ENCODE data around the gene SSB. TPM values are rescaled to one million over a fixed set of nuclear protein-coding genes. Genes with fewer than 3 reads are reported as not detected.

The SSB gene
- total and polyA plus RNA-seq, 4 donors = 29.9 to 61.4 (median 42.2) TPM

- no peak for TF ChIP-seq EGR1 (IDR thresholded peaks at IDR 0.05; ENCODE audit: low read depth in 2 of 2)
- TF ChIP-seq SP1 (IDR thresholded peaks at IDR 0.05) = no peak
- no peak for TF ChIP-seq FOXA1 (IDR thresholded peaks at IDR 0.05)
- TF ChIP-seq JUND (IDR thresholded peaks at IDR 0.05) = no peak
- TF ChIP-seq GABPA (IDR thresholded peaks at IDR 0.05 in 1 of 2, conservative IDR thresholded peaks at IDR 0.05 in 1 of 2) = no peak
- no peak for TF ChIP-seq HNF4A (conservative IDR thresholded peaks at IDR 0.05)
Observed at GRCh38 chr2:169771021-169771420, 27.6 kb upstream of the SSB start (continued).

DNA sequence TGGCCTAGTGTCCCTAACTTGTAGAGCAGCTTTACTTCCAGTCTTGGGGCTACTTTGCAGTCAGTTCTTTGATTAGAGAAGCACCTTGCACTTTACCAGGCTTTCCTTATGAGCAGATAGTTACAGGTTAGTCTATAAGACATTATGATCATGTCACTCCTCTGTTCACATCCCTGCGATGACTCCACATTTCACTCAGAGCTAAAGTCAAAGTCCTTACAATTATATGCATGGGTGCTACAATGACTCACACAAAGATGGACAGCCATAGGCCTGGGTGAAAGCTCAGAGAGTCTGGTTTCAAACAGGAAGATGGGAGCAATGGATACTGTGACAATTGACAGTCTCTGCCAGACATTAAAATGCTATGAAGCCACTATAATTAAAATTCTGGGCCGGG lies 27.1 kb upstream of the SSB start:
- no peaks in the 10 kb centered on the region for H3K27me3 ChIP-seq (ENCODE audit: control insufficient read depth in 4 of 4, insufficient read depth in 4 of 4, low read length in 3 of 4)
- no peak for DNase-seq (ENCODE audit: low spot score)
- H3K4me3 ChIP-seq (ENCODE audit: low read depth in 1 of 3, low read length in 3 of 3) = no peak overlapping the region
- 95% methylated on average over 2 of the region's 2 CpGs for WGBS
- H3K36me3 ChIP-seq (ENCODE audit: control insufficient read depth in 4 of 4, insufficient read depth in 3 of 4, low read depth in 1 of 4, low read length in 3 of 4) = no peaks in the 10 kb centered on the region
- TF ChIP-seq, protein P1, sequence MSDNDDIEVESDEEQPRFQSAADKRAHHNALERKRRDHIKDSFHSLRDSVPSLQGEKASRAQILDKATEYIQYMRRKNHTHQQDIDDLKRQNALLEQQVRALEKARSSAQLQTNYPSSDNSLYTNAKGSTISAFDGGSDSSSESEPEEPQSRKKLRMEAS (IDR thresholded peaks at IDR 0.05) = no peak
- TF ChIP-seq GABPA (IDR thresholded peaks at IDR 0.05 in 1 of 2, conservative IDR thresholded peaks at IDR 0.05 in 1 of 2) (no peak), YY1 (IDR thresholded peaks at IDR 0.05) (no peak), FOXA1 (IDR thresholded peaks at IDR 0.05) (no peak), FOXA2 (IDR thresholded peaks at IDR 0.05) (no peak), HNF4G (IDR thresholded peaks at IDR 0.05) (no peak), HNF4A (conservative IDR thresholded peaks at IDR 0.05) (no peak), EGR1 (IDR thresholded peaks at IDR 0.05; ENCODE audit: low read depth in 2 of 2) (no peak), SP1 (IDR thresholded peaks at IDR 0.05) (no peak), RXRA (IDR thresholded peaks at IDR 0.05) (no peak), JUND (IDR thresholded peaks at IDR 0.05) (no peak), RAD21 (IDR thresholded peaks at IDR 0.05) (no peak)
- TF ChIP-seq, protein P2, sequence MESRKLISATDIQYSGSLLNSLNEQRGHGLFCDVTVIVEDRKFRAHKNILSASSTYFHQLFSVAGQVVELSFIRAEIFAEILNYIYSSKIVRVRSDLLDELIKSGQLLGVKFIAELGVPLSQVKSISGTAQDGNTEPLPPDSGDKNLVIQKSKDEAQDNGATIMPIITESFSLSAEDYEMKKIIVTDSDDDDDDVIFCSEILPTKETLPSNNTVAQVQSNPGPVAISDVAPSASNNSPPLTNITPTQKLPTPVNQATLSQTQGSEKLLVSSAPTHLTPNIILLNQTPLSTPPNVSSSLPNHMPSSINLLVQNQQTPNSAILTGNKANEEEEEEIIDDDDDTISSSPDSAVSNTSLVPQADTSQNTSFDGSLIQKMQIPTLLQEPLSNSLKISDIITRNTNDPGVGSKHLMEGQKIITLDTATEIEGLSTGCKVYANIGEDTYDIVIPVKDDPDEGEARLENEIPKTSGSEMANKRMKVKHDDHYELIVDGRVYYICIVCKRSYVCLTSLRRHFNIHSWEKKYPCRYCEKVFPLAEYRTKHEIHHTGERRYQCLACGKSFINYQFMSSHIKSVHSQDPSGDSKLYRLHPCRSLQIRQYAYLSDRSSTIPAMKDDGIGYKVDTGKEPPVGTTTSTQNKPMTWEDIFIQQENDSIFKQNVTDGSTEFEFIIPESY (IDR thresholded peaks at IDR 0.05) = no peak
- TF ChIP-seq, protein P3, sequence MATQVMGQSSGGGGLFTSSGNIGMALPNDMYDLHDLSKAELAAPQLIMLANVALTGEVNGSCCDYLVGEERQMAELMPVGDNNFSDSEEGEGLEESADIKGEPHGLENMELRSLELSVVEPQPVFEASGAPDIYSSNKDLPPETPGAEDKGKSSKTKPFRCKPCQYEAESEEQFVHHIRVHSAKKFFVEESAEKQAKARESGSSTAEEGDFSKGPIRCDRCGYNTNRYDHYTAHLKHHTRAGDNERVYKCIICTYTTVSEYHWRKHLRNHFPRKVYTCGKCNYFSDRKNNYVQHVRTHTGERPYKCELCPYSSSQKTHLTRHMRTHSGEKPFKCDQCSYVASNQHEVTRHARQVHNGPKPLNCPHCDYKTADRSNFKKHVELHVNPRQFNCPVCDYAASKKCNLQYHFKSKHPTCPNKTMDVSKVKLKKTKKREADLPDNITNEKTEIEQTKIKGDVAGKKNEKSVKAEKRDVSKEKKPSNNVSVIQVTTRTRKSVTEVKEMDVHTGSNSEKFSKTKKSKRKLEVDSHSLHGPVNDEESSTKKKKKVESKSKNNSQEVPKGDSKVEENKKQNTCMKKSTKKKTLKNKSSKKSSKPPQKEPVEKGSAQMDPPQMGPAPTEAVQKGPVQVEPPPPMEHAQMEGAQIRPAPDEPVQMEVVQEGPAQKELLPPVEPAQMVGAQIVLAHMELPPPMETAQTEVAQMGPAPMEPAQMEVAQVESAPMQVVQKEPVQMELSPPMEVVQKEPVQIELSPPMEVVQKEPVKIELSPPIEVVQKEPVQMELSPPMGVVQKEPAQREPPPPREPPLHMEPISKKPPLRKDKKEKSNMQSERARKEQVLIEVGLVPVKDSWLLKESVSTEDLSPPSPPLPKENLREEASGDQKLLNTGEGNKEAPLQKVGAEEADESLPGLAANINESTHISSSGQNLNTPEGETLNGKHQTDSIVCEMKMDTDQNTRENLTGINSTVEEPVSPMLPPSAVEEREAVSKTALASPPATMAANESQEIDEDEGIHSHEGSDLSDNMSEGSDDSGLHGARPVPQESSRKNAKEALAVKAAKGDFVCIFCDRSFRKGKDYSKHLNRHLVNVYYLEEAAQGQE (IDR thresholded peaks at IDR 0.05) = no peak
- H3K4me1 ChIP-seq (ENCODE audit: control insufficient read depth in 4 of 4, insufficient read depth in 4 of 4, low read length in 3 of 4) = peaks cover 4 to 13% (median 7%) of the 10 kb centered on the region in 4 donors
- no peak overlapping the region for H3K9ac ChIP-seq (ENCODE audit: low read depth in 1 of 2, low read length in 2 of 2)
- H3K27ac ChIP-seq (ENCODE audit: low read depth in 1 of 2, low read length in 2 of 2) = no peak overlapping the region
- no peaks in the 10 kb centered on the region for H3K9me3 ChIP-seq (ENCODE audit: control insufficient read depth in 4 of 4, low read length in 3 of 4)

DNA sequence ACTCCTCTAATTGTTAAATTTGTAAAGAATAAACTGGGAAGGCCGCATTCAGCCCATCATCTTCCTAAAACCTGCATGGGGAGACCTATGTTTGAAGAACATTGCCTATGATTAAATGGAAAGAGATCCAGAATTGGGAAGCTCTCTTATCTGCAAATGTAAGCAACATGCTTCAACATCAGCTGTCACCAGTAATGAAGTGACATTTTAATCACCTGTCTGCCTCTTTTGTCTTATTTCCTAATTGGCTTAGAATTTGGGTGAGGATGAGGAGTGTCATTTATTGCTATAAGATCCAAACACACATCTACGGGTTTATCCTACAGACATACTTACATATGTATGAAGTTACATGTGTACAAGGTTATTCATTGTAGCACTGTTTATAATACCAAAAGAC lies 26.0 kb upstream of the SSB start:
- H3K4me1 ChIP-seq (ENCODE audit: control insufficient read depth in 4 of 4, insufficient read depth in 4 of 4, low read length in 3 of 4) = peaks cover 0 to 10% (median 7%) of the 10 kb centered on the region in 4 donors
- WGBS = 90% methylated on average over 2 of the region's 2 CpGs
- no peak overlapping the region for H3K4me3 ChIP-seq (ENCODE audit: low read depth in 1 of 3, low read length in 3 of 3)
- H3K36me3 ChIP-seq (ENCODE audit: control insufficient read depth in 4 of 4, insufficient read depth in 3 of 4, low read depth in 1 of 4, low read length in 3 of 4) = no peaks in the 10 kb centered on the region
- H3K9ac ChIP-seq (ENCODE audit: low read depth in 1 of 2, low read length in 2 of 2) = no peak overlapping the region
- no peak overlapping the region for H3K27ac ChIP-seq (ENCODE audit: low read depth in 1 of 2, low read length in 2 of 2)
- DNase-seq (ENCODE audit: low spot score) = no peak
- TF ChIP-seq FOXA2 (IDR thresholded peaks at IDR 0.05) (no peak), HNF4A (conservative IDR thresholded peaks at IDR 0.05) (no peak), RXRA (IDR thresholded peaks at IDR 0.05) (no peak), SP1 (IDR thresholded peaks at IDR 0.05) (no peak), YY1 (IDR thresholded peaks at IDR 0.05) (no peak), EGR1 (IDR thresholded peaks at IDR 0.05; ENCODE audit: low read depth in 2 of 2) (no peak), GABPA (IDR thresholded peaks at IDR 0.05 in 1 of 2, conservative IDR thresholded peaks at IDR 0.05 in 1 of 2) (no peak), FOXA1 (IDR thresholded peaks at IDR 0.05) (no peak), TAF1 (conservative IDR thresholded peaks at IDR 0.05) (no peak), HNF4G (IDR thresholded peaks at IDR 0.05) (no peak), RAD21 (IDR thresholded peaks at IDR 0.05) (no peak)
- TF ChIP-seq, protein P4, sequence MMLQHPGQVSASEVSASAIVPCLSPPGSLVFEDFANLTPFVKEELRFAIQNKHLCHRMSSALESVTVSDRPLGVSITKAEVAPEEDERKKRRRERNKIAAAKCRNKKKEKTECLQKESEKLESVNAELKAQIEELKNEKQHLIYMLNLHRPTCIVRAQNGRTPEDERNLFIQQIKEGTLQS (IDR thresholded peaks at IDR 0.05) = no peak
- TF ChIP-seq, protein P1 (IDR thresholded peaks at IDR 0.05) = no peak
- no peaks in the 10 kb centered on the region for H3K27me3 ChIP-seq (ENCODE audit: control insufficient read depth in 4 of 4, insufficient read depth in 4 of 4, low read length in 3 of 4)
- no peaks in the 10 kb centered on the region for H3K9me3 ChIP-seq (ENCODE audit: control insufficient read depth in 4 of 4, low read length in 3 of 4)

Data from liver (tissue), 9 donors.